HL-60 (cell line): Measurements from ENCODE around the gene ATP1A2.

ENCODE experiments used
- DNase-seq, 2 experiments: peaks; one replicate each; pipeline ENCODE4 v3.0.0-alpha.2; 2010 to 2020; ENCODE audit warnings: low read depth in 1 of 2, low spot score in 1 of 2
- H3K27ac ChIP-seq: fragments of 250-450 bp; sonication (Bioruptor Pico); replicated peaks from 2 replicates; pipeline ENCODE4 v1.5.1; 2020; ENCODE audit warnings: mild to moderate bottlenecking, moderate library complexity
- H3K27me3 ChIP-seq: fragments of 250-450 bp; sonication (Bioruptor Pico); 2 replicates; pipeline ENCODE4 v1.5.1; 2021; ENCODE audit warnings: mild to moderate bottlenecking, moderate library complexity; ENCODE audit not compliant: insufficient read depth, poor library complexity, severe bottlenecking
- H3K4me3 ChIP-seq: replicated peaks from 2 replicates; pipeline ENCODE4 v1.5.1; 2011; ENCODE audit warnings: mild to moderate bottlenecking, control low read depth, low read length; ENCODE audit not compliant: insufficient read depth
- GABPA ChIP-seq: IDR thresholded peaks from 2 replicates; pipeline ENCODE4 v1.6.1; 2012; ENCODE audit warnings: low read depth
- POLR2AphosphoS5 ChIP-seq: IDR thresholded peaks from 2 replicates; pipeline ENCODE4 v1.6.1; 2012; ENCODE audit warnings: low read depth
- SPI1 ChIP-seq: IDR thresholded peaks from 2 replicates; pipeline ENCODE4 v1.6.1; 2012; ENCODE audit warnings: low read depth, mild to moderate bottlenecking, borderline replicate concordance
- TF ChIP-seq, protein P1 (sequence below): IDR thresholded peaks from one replicate; pipeline ENCODE4 v1.5.1; 2011; ENCODE audit warnings: low read length, control low read depth, inconsistent platforms; ENCODE audit not compliant: insufficient read depth
- TF ChIP-seq, protein P2 (sequence below): IDR thresholded peaks from 2 replicates; pipeline ENCODE4 v1.6.1; 2012; ENCODE audit warnings: low read depth; ENCODE audit not compliant: insufficient replicate concordance

Gene ATP1A2

DNA sequence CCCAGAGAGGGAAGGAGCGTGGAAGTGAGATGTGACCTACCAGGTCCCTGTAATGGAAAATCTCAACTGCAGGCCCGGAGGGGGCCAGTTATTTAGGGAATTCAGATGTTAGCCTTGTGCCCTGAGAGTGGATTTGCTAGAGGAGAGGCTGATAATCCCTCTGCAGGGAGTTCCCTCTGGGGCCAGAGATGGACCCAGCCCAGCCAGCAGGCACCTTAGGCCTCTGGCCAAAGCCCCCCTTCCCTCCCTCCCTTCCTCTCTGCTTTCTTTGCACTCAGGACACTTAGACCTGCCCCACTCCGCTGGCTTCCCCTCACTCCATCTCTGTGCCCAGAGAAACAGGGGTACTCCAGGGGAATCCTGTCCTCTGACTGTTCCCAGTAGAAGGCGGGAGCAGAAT, 1.5 kb upstream of the ATP1A2 start:
- no peak for TF ChIP-seq POLR2AphosphoS5
- TF ChIP-seq GABPA: no peak
- TF ChIP-seq, protein P1, sequence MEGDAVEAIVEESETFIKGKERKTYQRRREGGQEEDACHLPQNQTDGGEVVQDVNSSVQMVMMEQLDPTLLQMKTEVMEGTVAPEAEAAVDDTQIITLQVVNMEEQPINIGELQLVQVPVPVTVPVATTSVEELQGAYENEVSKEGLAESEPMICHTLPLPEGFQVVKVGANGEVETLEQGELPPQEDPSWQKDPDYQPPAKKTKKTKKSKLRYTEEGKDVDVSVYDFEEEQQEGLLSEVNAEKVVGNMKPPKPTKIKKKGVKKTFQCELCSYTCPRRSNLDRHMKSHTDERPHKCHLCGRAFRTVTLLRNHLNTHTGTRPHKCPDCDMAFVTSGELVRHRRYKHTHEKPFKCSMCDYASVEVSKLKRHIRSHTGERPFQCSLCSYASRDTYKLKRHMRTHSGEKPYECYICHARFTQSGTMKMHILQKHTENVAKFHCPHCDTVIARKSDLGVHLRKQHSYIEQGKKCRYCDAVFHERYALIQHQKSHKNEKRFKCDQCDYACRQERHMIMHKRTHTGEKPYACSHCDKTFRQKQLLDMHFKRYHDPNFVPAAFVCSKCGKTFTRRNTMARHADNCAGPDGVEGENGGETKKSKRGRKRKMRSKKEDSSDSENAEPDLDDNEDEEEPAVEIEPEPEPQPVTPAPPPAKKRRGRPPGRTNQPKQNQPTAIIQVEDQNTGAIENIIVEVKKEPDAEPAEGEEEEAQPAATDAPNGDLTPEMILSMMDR: no peak
- TF ChIP-seq, protein P2, sequence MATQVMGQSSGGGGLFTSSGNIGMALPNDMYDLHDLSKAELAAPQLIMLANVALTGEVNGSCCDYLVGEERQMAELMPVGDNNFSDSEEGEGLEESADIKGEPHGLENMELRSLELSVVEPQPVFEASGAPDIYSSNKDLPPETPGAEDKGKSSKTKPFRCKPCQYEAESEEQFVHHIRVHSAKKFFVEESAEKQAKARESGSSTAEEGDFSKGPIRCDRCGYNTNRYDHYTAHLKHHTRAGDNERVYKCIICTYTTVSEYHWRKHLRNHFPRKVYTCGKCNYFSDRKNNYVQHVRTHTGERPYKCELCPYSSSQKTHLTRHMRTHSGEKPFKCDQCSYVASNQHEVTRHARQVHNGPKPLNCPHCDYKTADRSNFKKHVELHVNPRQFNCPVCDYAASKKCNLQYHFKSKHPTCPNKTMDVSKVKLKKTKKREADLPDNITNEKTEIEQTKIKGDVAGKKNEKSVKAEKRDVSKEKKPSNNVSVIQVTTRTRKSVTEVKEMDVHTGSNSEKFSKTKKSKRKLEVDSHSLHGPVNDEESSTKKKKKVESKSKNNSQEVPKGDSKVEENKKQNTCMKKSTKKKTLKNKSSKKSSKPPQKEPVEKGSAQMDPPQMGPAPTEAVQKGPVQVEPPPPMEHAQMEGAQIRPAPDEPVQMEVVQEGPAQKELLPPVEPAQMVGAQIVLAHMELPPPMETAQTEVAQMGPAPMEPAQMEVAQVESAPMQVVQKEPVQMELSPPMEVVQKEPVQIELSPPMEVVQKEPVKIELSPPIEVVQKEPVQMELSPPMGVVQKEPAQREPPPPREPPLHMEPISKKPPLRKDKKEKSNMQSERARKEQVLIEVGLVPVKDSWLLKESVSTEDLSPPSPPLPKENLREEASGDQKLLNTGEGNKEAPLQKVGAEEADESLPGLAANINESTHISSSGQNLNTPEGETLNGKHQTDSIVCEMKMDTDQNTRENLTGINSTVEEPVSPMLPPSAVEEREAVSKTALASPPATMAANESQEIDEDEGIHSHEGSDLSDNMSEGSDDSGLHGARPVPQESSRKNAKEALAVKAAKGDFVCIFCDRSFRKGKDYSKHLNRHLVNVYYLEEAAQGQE: no peak
- no peak for TF ChIP-seq SPI1
- H3K27ac ChIP-seq: no peak overlapping the region
- H3K27me3 ChIP-seq: no peaks in the 10 kb centered on the region
- H3K4me3 ChIP-seq: no peak overlapping the region
- DNase-seq: no peak

DNA sequence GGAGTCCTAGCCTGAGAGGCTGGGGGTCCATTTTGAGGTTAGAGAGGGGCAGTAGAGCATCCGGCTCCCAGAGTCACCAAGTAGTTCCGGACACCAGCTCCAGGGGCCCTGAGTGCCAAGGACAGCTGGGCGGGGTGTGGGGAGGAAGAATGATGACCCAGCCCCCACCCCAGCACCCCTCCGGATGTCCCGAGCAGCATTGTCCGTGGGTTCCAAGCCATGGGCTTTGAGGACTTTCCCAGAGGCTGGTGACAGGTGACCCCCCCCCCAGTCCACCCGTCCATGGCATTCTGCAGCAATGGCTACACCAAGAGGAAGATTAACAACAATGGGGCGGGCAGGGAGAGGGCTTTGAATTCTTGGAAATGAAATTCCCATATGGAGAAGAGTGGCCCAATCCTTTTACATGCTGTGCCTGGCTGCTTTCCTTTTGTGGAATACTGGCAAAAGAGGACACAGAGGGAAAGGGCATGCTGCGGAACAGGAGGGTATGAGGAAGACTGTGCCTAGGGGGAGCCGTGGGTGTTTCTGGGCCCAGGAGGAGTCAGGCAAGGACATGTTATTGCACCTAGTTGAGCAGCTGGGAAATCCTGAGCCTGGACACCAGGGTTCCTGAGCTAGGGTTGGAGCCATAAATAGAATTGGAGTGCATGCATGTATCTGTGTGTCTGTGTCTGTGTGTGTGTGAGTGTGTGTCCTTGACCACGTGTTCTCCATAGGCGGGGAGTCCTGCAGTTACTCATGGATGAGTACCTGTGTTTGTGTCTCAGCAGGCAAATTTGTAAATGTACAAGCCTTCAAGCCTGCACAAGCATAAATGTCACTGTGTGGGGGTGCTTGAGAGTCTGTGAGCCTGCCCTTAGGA, 956 bp downstream of the ATP1A2 start:
- TF ChIP-seq, protein P1: no peak
- TF ChIP-seq GABPA (no peak), POLR2AphosphoS5 (no peak), SPI1 (no peak)
- TF ChIP-seq, protein P2: no peak
- no peak for DNase-seq
- Histone ChIP-seq H3K27me3 (no peaks in the 10 kb centered on the region), H3K27ac (no peak overlapping the region), H3K4me3 (no peak overlapping the region)

DNA sequence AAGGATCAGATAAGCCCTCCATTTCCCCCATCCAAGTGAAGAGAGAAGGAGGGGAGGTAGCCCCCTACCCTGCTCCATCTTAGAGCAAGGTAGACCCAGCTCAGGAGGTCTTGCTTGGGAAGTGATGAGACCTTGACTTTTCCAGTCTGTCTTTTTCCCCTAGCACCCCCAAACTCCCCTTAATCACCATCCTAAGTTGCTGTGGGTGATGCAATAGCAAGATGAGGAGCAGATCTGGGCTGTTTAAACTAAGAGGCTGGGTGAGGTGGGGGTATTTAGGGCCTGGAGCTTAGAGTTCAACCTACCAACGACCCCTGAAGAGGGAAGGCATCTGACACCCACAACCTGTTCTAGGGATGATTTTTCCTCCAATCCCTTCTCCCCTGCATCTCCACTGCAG, 1.7 kb downstream of the ATP1A2 start:
- DNase-seq: no peak
- no peak for TF ChIP-seq POLR2AphosphoS5
- TF ChIP-seq GABPA: no peak
- TF ChIP-seq, protein P1: no peak
- TF ChIP-seq, protein P2: no peak
- no peak for TF ChIP-seq SPI1
- Histone ChIP-seq H3K27me3 (no peaks in the 10 kb centered on the region), H3K27ac (no peak overlapping the region), H3K4me3 (no peak overlapping the region)
